H1 (cell line): ENCODE data around the gene CRHBP. TPM values are rescaled to one million over a fixed set of nuclear protein-coding genes. Genes with fewer than 3 reads are reported as not detected.

Experiments used
- ATF2 ChIP-seq: IDR thresholded peaks from 2 replicates; pipeline ENCODE4 v1.6.1; 2012; ENCODE audit warnings: low read length, inconsistent platforms
- GTF2F1 ChIP-seq: IDR thresholded peaks from 2 replicates; pipeline ENCODE4 v1.6.1; 2012; ENCODE audit warnings: low read depth, low read length, improper control_type of control experiment, borderline replicate concordance
- TAF7 ChIP-seq: optimal IDR thresholded peaks from 2 replicates; pipeline ENCODE3; 2011; ENCODE audit warnings: low read depth, mild to moderate bottlenecking, inconsistent platforms, low read length, moderate library complexity, borderline replicate concordance
- polyA plus RNA-seq, 7 experiments: library from polyadenylated mRNA; depleted of rRNA in 3 of 7; stranded (reverse) in 5 of 7; unstranded in 2 of 7; fragments of >200 nt in 5 of 7; fragments of 200-250 nt in 2 of 7; gene quantifications; 1 replicate in 5 of 7; 2 replicates in 1 of 7; 4 replicates in 1 of 7; pipeline versions ENCODE4 v1.2.1 to v1.2.3, GENCODE V29; 2011 to 2013; ENCODE audit warnings: missing spikeins in 2 of 7, mixed read lengths in 2 of 7
- total RNA-seq: library from RNA; stranded (reverse); fragmentation: NEBNext Ultra II Directional; extraction: Animal tissue kit (Norgen Biotek cat#: 25700); gene quantifications from 2 replicates; pipeline ENCODE4 v1.2.1, GENCODE V29; 2021

CRHBP gene
- total and polyA plus RNA-seq, 2 of the 8 experiments (the other 6 are each of a cell fraction or from before 2014, with no cell fraction given): 0.30 TPM; not detected in 1

GRCh38 chr5:77006124-77006523 is 53.3 kb downstream of the CRHBP start (continued):
- no peak for TF ChIP-seq GTF2F1
- no peak for TF ChIP-seq TAF7
- no peak for TF ChIP-seq ATF2
